C4-2B (cell line): ENCODE data around the gene ADGRB3.

Experiments
- H3K27ac ChIP-seq: fragments of 450-650 bp; 2 replicates; pipeline ENCODE4 v1.5.1; 2017
- ZFX ChIP-seq: fragments of 450-650 bp; IDR thresholded peaks from 2 replicates; pipeline ENCODE4 v1.6.1; 2017
- TF ChIP-seq, protein P1 (sequence below): fragments of 450-650 bp; conservative IDR thresholded peaks from 2 replicates; pipeline ENCODE4 v1.5.1; 2017; ENCODE audit warnings: mild to moderate bottlenecking

The ADGRB3 gene

DNA sequence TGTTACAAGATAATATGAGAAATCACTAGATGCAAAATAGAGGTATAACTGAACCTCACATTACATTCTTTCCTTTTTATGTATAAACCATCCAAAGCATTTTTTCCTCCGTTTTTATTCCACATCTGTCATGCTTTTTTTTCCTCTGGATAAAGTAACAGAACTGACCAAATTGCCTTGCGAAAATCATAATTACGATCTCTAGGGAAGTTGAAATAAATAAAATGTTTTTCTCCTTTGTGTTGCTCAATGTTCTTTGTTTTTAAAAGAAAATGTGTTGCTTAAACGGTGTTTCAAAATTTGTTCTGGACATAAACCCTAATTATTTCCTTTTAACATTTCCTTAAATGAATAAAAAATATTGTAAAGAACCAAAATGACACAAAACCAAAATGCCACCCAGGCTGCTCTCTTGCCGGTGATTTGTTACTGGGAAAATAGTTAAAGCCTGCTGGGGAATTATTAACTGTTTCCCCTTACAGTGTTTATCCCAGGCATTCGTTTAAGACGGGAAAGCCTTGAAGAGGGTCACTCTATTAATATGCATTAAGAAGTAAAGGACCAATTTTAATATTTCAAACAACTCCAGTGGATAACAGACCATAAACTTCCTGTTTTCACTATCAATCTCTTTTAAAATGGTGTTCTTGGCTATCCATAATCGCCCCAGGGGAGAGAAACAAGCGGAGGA, 1.7 kb upstream of the ADGRB3 start:
- TF ChIP-seq, protein P1, sequence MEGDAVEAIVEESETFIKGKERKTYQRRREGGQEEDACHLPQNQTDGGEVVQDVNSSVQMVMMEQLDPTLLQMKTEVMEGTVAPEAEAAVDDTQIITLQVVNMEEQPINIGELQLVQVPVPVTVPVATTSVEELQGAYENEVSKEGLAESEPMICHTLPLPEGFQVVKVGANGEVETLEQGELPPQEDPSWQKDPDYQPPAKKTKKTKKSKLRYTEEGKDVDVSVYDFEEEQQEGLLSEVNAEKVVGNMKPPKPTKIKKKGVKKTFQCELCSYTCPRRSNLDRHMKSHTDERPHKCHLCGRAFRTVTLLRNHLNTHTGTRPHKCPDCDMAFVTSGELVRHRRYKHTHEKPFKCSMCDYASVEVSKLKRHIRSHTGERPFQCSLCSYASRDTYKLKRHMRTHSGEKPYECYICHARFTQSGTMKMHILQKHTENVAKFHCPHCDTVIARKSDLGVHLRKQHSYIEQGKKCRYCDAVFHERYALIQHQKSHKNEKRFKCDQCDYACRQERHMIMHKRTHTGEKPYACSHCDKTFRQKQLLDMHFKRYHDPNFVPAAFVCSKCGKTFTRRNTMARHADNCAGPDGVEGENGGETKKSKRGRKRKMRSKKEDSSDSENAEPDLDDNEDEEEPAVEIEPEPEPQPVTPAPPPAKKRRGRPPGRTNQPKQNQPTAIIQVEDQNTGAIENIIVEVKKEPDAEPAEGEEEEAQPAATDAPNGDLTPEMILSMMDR = no peak
- no peak for TF ChIP-seq ZFX
- no peak overlapping the region for H3K27ac ChIP-seq

- TF ChIP-seq, protein P1 = no peak
- no peak for TF ChIP-seq ZFX
- H3K27ac ChIP-seq = no peak overlapping the region
These were observed 933 bp upstream of the ADGRB3 start for GRCh38 chr6:68633972-68634725.

DNA sequence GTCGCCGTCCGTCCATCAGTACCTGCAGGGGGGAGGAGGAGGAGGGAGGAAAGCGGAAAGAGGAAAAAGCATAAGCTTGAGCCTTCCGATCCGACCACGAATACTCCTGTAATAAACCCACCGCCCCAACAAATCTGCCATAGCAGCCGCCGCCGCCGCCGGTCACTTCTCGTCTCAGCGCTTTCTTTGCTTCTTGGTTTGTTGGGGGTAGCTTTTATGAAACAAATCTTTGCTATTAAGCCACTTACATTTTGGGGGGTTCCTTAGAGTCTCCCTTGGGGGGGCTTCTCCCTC, 277 bp downstream of the ADGRB3 start:
- no peak overlapping the region for H3K27ac ChIP-seq

DNA sequence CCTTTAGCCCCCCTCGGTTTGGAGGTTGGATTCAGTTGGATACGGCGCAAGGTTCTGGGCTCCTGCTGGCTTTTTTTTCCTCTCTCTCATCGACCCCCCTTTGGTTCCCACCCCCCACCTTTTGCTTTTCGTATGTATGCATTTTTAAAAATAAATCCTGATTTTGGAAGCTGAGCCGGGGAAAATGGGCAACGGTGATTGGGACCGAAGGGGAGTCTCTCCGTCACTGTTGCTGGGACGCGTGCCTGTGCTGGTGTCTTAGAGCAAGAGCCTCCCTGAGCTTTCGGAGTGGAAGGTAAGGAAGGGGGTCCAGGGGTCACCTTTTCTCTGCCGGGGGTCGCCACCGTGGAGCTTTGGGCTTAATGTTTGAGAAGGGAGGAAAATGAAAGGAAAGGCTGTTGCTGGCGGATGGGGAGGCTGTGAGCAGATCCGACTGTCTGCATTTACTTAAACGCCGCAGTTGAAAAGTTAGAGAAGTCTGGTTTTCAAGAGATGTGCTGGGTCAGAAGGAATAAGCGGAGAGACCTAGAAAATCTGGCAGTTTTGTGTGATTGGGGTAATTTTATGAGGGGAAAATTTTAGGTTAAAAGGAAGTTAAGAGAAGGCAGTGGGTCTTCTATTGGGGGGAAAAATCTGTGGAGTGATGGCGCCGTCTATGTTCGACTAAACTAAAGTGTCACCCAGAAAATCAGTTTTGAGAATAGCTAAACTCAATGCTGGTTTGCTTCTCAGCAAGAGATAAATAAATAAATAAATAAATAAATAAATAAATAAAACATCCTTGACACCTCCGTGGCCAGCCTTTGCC, 828 bp downstream of the ADGRB3 start:
- TF ChIP-seq, protein P1 = no peak
- no peak overlapping the region for H3K27ac ChIP-seq

More for the DNA sequence above, 277 bp downstream of the ADGRB3 start:
- no peak for TF ChIP-seq ZFX
- TF ChIP-seq, protein P1 = no peak

DNA sequence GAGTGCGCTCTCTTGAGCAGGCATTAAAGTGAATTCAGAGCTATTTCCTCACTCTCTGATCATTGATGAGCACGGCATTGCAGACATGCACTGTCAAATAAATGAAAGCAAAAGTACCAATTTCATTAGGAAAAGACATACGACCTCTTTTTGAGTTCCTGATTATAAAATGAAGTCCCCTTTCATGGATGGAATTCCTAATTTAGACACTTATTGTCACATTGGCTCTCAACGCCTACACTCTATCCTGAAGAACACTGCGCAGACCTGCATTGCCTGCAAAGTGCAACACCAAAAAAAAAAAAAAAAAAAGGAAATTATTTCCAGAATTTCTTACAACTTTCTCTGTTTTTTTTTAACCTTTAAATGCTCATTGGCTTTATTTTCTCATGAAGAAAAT, 1.6 kb downstream of the ADGRB3 start:
- TF ChIP-seq, protein P1 = no peak
- TF ChIP-seq ZFX = no peak
- H3K27ac ChIP-seq = no peak overlapping the region

DNA sequence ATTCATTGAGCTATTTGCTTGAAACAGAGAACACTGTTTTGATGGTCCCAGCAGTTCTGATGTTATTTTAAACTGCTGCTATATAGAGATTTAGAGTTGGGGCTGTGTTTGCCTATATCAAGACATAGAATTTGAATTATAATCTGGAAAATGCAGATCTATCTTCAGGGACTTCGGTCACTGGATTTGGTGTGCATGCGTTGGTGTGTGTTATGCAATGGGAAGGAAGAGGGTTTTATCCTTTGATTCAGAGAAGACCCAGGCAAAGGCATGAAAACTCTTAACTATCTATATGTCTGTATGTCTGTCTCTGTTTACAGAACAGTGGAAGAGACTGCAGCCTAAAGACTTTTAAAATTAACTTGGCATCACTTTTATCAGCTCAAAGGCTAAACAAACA, 2.0 kb downstream of the ADGRB3 start:
- no peak overlapping the region for H3K27ac ChIP-seq
- no peak for TF ChIP-seq ZFX
- TF ChIP-seq, protein P1 = no peak

DNA sequence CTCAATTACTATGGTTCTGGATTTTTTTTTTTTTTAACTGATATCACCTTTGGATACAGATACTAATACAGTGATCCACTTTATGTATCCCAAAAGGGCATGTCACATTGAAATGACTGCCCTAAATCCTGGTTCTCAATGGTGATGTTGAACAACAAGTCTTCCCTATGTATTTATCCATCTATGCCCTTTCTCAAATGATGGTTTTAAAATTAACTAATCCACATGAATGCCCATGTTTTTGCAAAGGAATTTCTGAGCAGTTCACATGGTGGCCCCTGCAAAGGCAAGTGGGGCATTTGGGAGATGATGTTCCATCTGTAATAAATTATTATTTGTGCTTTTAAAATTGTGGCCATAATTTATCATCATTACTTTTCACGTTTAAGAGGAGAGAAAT, 2.7 kb downstream of the ADGRB3 start:
- no peak overlapping the region for H3K27ac ChIP-seq
- no peak for TF ChIP-seq ZFX
- TF ChIP-seq, protein P1 = no peak
